ENCODE measurements around the gene SLC12A8. TPM values are rescaled to one million over a fixed set of nuclear protein-coding genes. Genes with fewer than 3 reads are reported as not detected.

Gene SLC12A8
- total and polyA plus RNA-seq, 10 donors = 0.32 to 2.8 (median 1.3) TPM

- no peak for TF ChIP-seq POLR2A (IDR thresholded peaks at IDR 0.05)
- no peak for TF ChIP-seq POLR2AphosphoS5 (IDR thresholded peaks at IDR 0.05)
- TF ChIP-seq, protein P1, sequence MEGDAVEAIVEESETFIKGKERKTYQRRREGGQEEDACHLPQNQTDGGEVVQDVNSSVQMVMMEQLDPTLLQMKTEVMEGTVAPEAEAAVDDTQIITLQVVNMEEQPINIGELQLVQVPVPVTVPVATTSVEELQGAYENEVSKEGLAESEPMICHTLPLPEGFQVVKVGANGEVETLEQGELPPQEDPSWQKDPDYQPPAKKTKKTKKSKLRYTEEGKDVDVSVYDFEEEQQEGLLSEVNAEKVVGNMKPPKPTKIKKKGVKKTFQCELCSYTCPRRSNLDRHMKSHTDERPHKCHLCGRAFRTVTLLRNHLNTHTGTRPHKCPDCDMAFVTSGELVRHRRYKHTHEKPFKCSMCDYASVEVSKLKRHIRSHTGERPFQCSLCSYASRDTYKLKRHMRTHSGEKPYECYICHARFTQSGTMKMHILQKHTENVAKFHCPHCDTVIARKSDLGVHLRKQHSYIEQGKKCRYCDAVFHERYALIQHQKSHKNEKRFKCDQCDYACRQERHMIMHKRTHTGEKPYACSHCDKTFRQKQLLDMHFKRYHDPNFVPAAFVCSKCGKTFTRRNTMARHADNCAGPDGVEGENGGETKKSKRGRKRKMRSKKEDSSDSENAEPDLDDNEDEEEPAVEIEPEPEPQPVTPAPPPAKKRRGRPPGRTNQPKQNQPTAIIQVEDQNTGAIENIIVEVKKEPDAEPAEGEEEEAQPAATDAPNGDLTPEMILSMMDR (IDR thresholded peaks at IDR 0.05 in 8 of 11, conservative IDR thresholded peaks at IDR 0.05 in 3 of 11) = no peak
Measured at GRCh38 chr3:125175295-125176078, 37.1 kb downstream of the SLC12A8 start.

DNA sequence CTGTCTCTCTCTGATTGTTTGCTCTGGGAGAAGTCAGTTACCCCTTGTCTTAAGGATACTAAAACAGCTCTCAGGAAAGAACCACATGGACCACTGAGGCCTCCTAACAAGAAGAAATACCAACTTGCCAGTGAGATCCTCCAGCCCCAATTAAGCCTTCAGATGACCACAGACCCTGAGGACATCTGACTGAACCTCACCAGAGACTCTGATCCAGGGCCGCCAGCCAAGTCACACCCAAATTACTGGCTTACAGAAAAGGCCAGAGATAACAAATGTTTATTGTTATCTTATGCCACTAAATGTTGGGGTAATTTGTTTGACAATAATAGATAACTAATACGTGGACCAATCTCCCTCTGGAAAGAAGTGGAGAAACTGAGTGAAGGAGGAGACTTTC is 40.2 kb downstream of the SLC12A8 start:
- H3K9me3 ChIP-seq = peaks cover 0 to 14% (median 8%) of the 10 kb centered on the region in 8 donors
- H3K27ac ChIP-seq = no peak overlapping the region
- intact Hi-C loops (cut with DNase I; ENCODE audit: low total_unique reads) = no loop called here
- H3K4me1 ChIP-seq = no peaks in the 10 kb centered on the region
- WGBS, 5 donors = 88 to 98% (median 91%) methylated on average over 2 of the region's 2 CpGs
- no peak overlapping the region for H3K4me3 ChIP-seq
- DNase-seq = no peak
- H3K36me3 ChIP-seq = no peaks in the 10 kb centered on the region
- TF ChIP-seq, protein P1 (IDR thresholded peaks at IDR 0.05 in 8 of 11, conservative IDR thresholded peaks at IDR 0.05 in 3 of 11) = no peak
- no peak for TF ChIP-seq POLR2AphosphoS5 (IDR thresholded peaks at IDR 0.05)
- no peak for TF ChIP-seq POLR2A (IDR thresholded peaks at IDR 0.05)
- H3K27me3 ChIP-seq (replicated peaks in 1 of 7) = no peaks in the 10 kb centered on the region

More at GRCh38 chr3:125175295-125176078, 37.1 kb downstream of the SLC12A8 start:
- WGBS, 5 donors = 83 to 87% (median 86%) methylated on average over 7 of the region's 7 CpGs
- intact Hi-C loops (cut with DNase I; ENCODE audit: low total_unique reads) = no loop called here
- H3K4me1 ChIP-seq = no peaks in the 10 kb centered on the region
- no peak for DNase-seq
- no peaks in the 10 kb centered on the region for H3K27me3 ChIP-seq (replicated peaks in 1 of 7)
- H3K36me3 ChIP-seq = no peaks in the 10 kb centered on the region
- H3K27ac ChIP-seq = no peak overlapping the region
- H3K4me3 ChIP-seq = no peak overlapping the region
- peaks cover 0 to 14% (median 8%) of the 10 kb centered on the region in 8 donors for H3K9me3 ChIP-seq

GRCh38 chr3:125168711-125169393 is 43.7 kb downstream of the SLC12A8 start:
- Histone ChIP-seq H3K9me3 (peaks cover 0 to 5% (median 2%) of the 10 kb centered on the region in 8 donors), H3K36me3 (no peaks in the 10 kb centered on the region), H3K27me3 (replicated peaks in 1 of 7) (no peaks in the 10 kb centered on the region), H3K4me3 (no peak overlapping the region), H3K4me1 (peaks cover 0 to 16% (median 11%) of the 10 kb centered on the region in 6 donors), H3K27ac (no peak overlapping the region)
- WGBS, 5 donors = 65 to 90% (median 85%) methylated on average over 4 of the region's 4 CpGs
- intact Hi-C loops (cut with DNase I; ENCODE audit: low total_unique reads) = no loop called here
- TF ChIP-seq POLR2A (IDR thresholded peaks at IDR 0.05) (no peak), POLR2AphosphoS5 (IDR thresholded peaks at IDR 0.05) (no peak)
- TF ChIP-seq, protein P1 (IDR thresholded peaks at IDR 0.05 in 8 of 11, conservative IDR thresholded peaks at IDR 0.05 in 3 of 11) = no peak
- DNase-seq = no peak

DNA sequence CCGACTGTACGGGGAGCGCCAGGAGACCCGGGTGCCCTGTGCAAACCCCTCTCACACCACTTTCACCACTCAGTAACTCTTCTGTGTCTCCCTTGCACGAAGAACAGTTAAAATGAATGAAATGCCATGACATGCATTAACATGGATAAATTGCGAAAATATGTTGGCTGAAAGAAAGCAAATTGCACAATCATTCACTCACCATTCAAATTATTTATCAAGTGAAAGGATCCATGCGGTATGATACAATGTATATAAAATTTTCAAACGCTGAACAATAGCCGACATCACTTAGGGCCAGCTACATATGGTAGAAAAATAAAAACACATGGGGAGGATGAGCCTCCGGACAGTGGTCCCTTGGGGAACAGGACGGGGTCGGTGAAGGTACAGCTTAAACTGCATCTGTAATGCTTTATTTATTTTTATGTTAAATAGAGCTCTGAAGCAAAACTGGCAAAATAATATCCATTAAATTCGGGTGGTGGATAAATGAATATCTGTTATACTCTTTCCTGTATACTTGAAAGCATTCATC is 45.9 kb downstream of the SLC12A8 start:
- no peak overlapping the region for H3K4me3 ChIP-seq
- H3K4me1 ChIP-seq = peaks cover 0 to 25% (median 16%) of the 10 kb centered on the region in 6 donors
- TF ChIP-seq, protein P1 (IDR thresholded peaks at IDR 0.05 in 8 of 11, conservative IDR thresholded peaks at IDR 0.05 in 3 of 11) = no peak
- TF ChIP-seq POLR2AphosphoS5 (IDR thresholded peaks at IDR 0.05) (no peak), POLR2A (IDR thresholded peaks at IDR 0.05) (no peak)
- no peaks in the 10 kb centered on the region for H3K9me3 ChIP-seq
- no peak for DNase-seq
- intact Hi-C loops (cut with DNase I; ENCODE audit: low total_unique reads) = no loop called here
- no peaks in the 10 kb centered on the region for H3K36me3 ChIP-seq
- no peaks in the 10 kb centered on the region for H3K27me3 ChIP-seq (replicated peaks in 1 of 7)
- WGBS, 5 donors = 81 to 92% (median 87%) methylated on average over 13 of the region's 13 CpGs
- H3K27ac ChIP-seq = no peak overlapping the region
